Trophoblast cell (in vitro differentiated cells and primary cell): ENCODE measurements around the gene NKD1.

Experiments
- DNase-seq, 2 donors: peaks; one replicate each; pipeline ENCODE4 v3.0.0-alpha.2; 2016
- H2AFZ ChIP-seq: 2 replicates; pipeline ENCODE4 v1.6.1; 2013; ENCODE audit warnings: low read length, moderate library complexity, mild to moderate bottlenecking; ENCODE audit not compliant: insufficient read depth, poor library complexity
- H2AK5ac ChIP-seq: 2 replicates; pipeline ENCODE4 v1.6.1; 2013; ENCODE audit warnings: mild to moderate bottlenecking, low read length
- H2BK120ac ChIP-seq: 2 replicates; pipeline ENCODE4 v1.6.1; 2013; ENCODE audit warnings: low read length, mild to moderate bottlenecking, moderate library complexity; ENCODE audit not compliant: insufficient read depth, poor library complexity
- H2BK12ac ChIP-seq: 2 replicates; pipeline ENCODE4 v1.6.1; 2013; ENCODE audit warnings: mild to moderate bottlenecking, low read length, moderate library complexity
- H2BK5ac ChIP-seq: 2 replicates; pipeline ENCODE4 v1.6.1; 2013; ENCODE audit warnings: low read length, low read depth, moderate library complexity, mild to moderate bottlenecking; ENCODE audit not compliant: poor library complexity
- H3K14ac ChIP-seq: 2 replicates; pipeline ENCODE4 v1.6.1; 2013; ENCODE audit warnings: mild to moderate bottlenecking, low read length
- H3K18ac ChIP-seq: 2 replicates; pipeline ENCODE4 v1.6.1; 2013; ENCODE audit warnings: mild to moderate bottlenecking, low read length
- H3K23ac ChIP-seq: 2 replicates; pipeline ENCODE4 v1.6.1; 2013; ENCODE audit warnings: low read length
- H3K27ac ChIP-seq: 2 replicates; pipeline ENCODE4 v1.5.1; 2013; ENCODE audit warnings: low read depth, mild to moderate bottlenecking, inconsistent platforms, low read length, moderate library complexity
- H3K27me3 ChIP-seq: 2 replicates; pipeline ENCODE4 v1.6.1; 2013; ENCODE audit warnings: inconsistent platforms, mild to moderate bottlenecking, low read length, moderate library complexity; ENCODE audit not compliant: insufficient read depth
- H3K36me3 ChIP-seq, 2 experiments: 1 replicate in 1 of 2; 2 replicates in 1 of 2; pipeline ENCODE4 v1.6.1; 2013; ENCODE audit warnings: low read length in 2 of 2, mild to moderate bottlenecking in 2 of 2, moderate library complexity in 1 of 2; ENCODE audit not compliant: insufficient read depth in 2 of 2, control insufficient read depth in 1 of 2
- H3K4ac ChIP-seq: 2 replicates; pipeline ENCODE4 v1.6.1; 2013; ENCODE audit warnings: low read depth, mild to moderate bottlenecking, low read length, moderate library complexity
- H3K4me1 ChIP-seq, 2 experiments: 1 replicate in 1 of 2; 2 replicates in 1 of 2; pipeline ENCODE4 v1.6.1; 2013; ENCODE audit warnings: low read length in 2 of 2, mild to moderate bottlenecking in 2 of 2, moderate library complexity in 1 of 2; ENCODE audit not compliant: insufficient read depth in 2 of 2, control insufficient read depth in 1 of 2
- H3K4me2 ChIP-seq: 2 replicates; pipeline ENCODE4 v1.6.1; 2013; ENCODE audit warnings: inconsistent platforms, mild to moderate bottlenecking, low read length, moderate library complexity
- H3K4me3 ChIP-seq: 2 replicates; pipeline ENCODE4 v1.5.1; 2013; ENCODE audit warnings: mild to moderate bottlenecking, low read depth, low read length, inconsistent platforms
- H3K79me1 ChIP-seq: one replicate; pipeline ENCODE4 v1.6.1; 2013; ENCODE audit warnings: low read length
- H3K79me2 ChIP-seq: 2 replicates; pipeline ENCODE4 v1.6.1; 2013; ENCODE audit warnings: low read length, mild to moderate bottlenecking; ENCODE audit not compliant: control insufficient read depth, insufficient read depth, poor library complexity
- H3K9ac ChIP-seq: 2 replicates; pipeline ENCODE4 v1.6.1; 2013; ENCODE audit warnings: mild to moderate bottlenecking, low read length
- H3K9me3 ChIP-seq: 2 replicates; pipeline ENCODE4 v1.6.1; 2013; ENCODE audit warnings: low read depth, mild to moderate bottlenecking, control low read depth, inconsistent platforms, low read length; ENCODE audit not compliant: insufficient read depth
- H4K12ac ChIP-seq: 2 replicates; pipeline ENCODE4 v1.6.1; 2013; ENCODE audit warnings: low read depth, mild to moderate bottlenecking, low read length, moderate library complexity
- H4K8ac ChIP-seq: 2 replicates; pipeline ENCODE4 v1.6.1; 2013; ENCODE audit warnings: low read depth, mild to moderate bottlenecking, low read length, moderate library complexity
- H4K91ac ChIP-seq: one replicate; pipeline ENCODE4 v1.6.1; 2013; ENCODE audit warnings: low read depth, mild to moderate bottlenecking, low read length, moderate library complexity
- WGBS: extraction: QIAGEN DNeasy Blood & Tissue Kit; methylation state at CpG from one replicate; pipeline ENCODE4 v1.1.7; 2013; ENCODE audit warnings: missing lambda C conversion rate; ENCODE audit not compliant: insufficient read length, insufficient coverage; ENCODE audit errors: extremely low coverage; 5-methylcytosine and 5-hydroxymethylcytosine counted together

The NKD1 gene

GRCh38 chr16:50505115-50505514 lies 43.1 kb upstream of the NKD1 start:
- no peak overlapping the region for H2BK5ac ChIP-seq
- WGBS = no CpG with 5 or more reads among the region's 5 CpGs
- no peak overlapping the region for H2AFZ ChIP-seq
- H3K9me3 ChIP-seq = peaks cover 2% of the 10 kb centered on the region
- no peaks in the 10 kb centered on the region for H3K79me2 ChIP-seq
- no peak overlapping the region for H4K91ac ChIP-seq
- DNase-seq = no peak
- H3K4me1 ChIP-seq = peaks cover 3 to 4% of the 10 kb centered on the region in 2 experiments
- no peaks in the 10 kb centered on the region for H3K36me3 ChIP-seq
- H2BK12ac ChIP-seq = no peak overlapping the region
- H3K23ac ChIP-seq = no peak overlapping the region
- H3K18ac ChIP-seq = no peak overlapping the region
- no peak overlapping the region for H3K14ac ChIP-seq
- no peaks in the 10 kb centered on the region for H3K27me3 ChIP-seq
- no peaks in the 10 kb centered on the region for H3K79me1 ChIP-seq
- H3K4ac ChIP-seq = no peak overlapping the region
- H3K4me2 ChIP-seq = no peak overlapping the region
- no peak overlapping the region for H4K12ac ChIP-seq
- H2BK120ac ChIP-seq = no peak overlapping the region
- H3K4me3 ChIP-seq = no peak overlapping the region
- no peak overlapping the region for H4K8ac ChIP-seq
- H3K27ac ChIP-seq = no peak overlapping the region
- no peak overlapping the region for H2AK5ac ChIP-seq
- no peak overlapping the region for H3K9ac ChIP-seq

GRCh38 chr16:50505714-50506542 lies 42.3 kb upstream of the NKD1 start:
- no peak overlapping the region for H2AK5ac ChIP-seq
- H3K18ac ChIP-seq = no peak overlapping the region
- no peak overlapping the region for H2BK120ac ChIP-seq
- H3K27ac ChIP-seq = no peak overlapping the region
- peaks cover 3 to 4% of the 10 kb centered on the region in 2 experiments for H3K4me1 ChIP-seq
- no peak overlapping the region for H3K4me2 ChIP-seq
- H3K23ac ChIP-seq = no peak overlapping the region
- H2AFZ ChIP-seq = no peak overlapping the region
- no peaks in the 10 kb centered on the region for H3K36me3 ChIP-seq
- peaks cover 2% of the 10 kb centered on the region for H3K9me3 ChIP-seq
- H2BK12ac ChIP-seq = no peak overlapping the region
- no peak overlapping the region for H4K12ac ChIP-seq
- H3K4ac ChIP-seq = no peak overlapping the region
- H3K79me1 ChIP-seq = no peaks in the 10 kb centered on the region
- no CpG with 5 or more reads among the region's 13 CpGs for WGBS
- H4K91ac ChIP-seq = no peak overlapping the region
- H3K79me2 ChIP-seq = no peaks in the 10 kb centered on the region
- H2BK5ac ChIP-seq = no peak overlapping the region
- no peak for DNase-seq
- no peak overlapping the region for H3K14ac ChIP-seq
- no peak overlapping the region for H4K8ac ChIP-seq
- H3K4me3 ChIP-seq = no peak overlapping the region
- no peaks in the 10 kb centered on the region for H3K27me3 ChIP-seq
- H3K9ac ChIP-seq = no peak overlapping the region

GRCh38 chr16:50506543-50506937 lies 41.7 kb upstream of the NKD1 start:
- WGBS = no CpG with 5 or more reads among the region's 4 CpGs
- no peak overlapping the region for H4K91ac ChIP-seq
- DNase-seq = no peak
- no peak overlapping the region for H3K23ac ChIP-seq
- H4K8ac ChIP-seq = no peak overlapping the region
- no peaks in the 10 kb centered on the region for H3K79me2 ChIP-seq
- H2AFZ ChIP-seq = no peak overlapping the region
- no peak overlapping the region for H3K27ac ChIP-seq
- H3K18ac ChIP-seq = no peak overlapping the region
- H3K4me1 ChIP-seq = peaks cover 3 to 4% of the 10 kb centered on the region in 2 experiments
- H3K9me3 ChIP-seq = peaks cover 2% of the 10 kb centered on the region
- no peak overlapping the region for H3K4ac ChIP-seq
- H3K4me2 ChIP-seq = no peak overlapping the region
- no peak overlapping the region for H2AK5ac ChIP-seq
- H3K27me3 ChIP-seq = no peaks in the 10 kb centered on the region
- no peak overlapping the region for H4K12ac ChIP-seq
- no peaks in the 10 kb centered on the region for H3K79me1 ChIP-seq
- no peaks in the 10 kb centered on the region for H3K36me3 ChIP-seq
- no peak overlapping the region for H2BK12ac ChIP-seq
- no peak overlapping the region for H3K4me3 ChIP-seq
- no peak overlapping the region for H2BK5ac ChIP-seq
- no peak overlapping the region for H3K9ac ChIP-seq
- no peak overlapping the region for H2BK120ac ChIP-seq
- no peak overlapping the region for H3K14ac ChIP-seq

- no peak overlapping the region for H4K8ac ChIP-seq
- H3K18ac ChIP-seq = no peak overlapping the region
- no peak overlapping the region for H2BK120ac ChIP-seq
- H3K79me2 ChIP-seq = no peaks in the 10 kb centered on the region
- no peaks in the 10 kb centered on the region for H3K36me3 ChIP-seq
- H3K23ac ChIP-seq = no peak overlapping the region
- no peak overlapping the region for H2BK5ac ChIP-seq
- no peak overlapping the region for H3K4me3 ChIP-seq
- no peak for DNase-seq
- no peak overlapping the region for H2BK12ac ChIP-seq
- H2AK5ac ChIP-seq = no peak overlapping the region
- no CpG with 5 or more reads among the region's 3 CpGs for WGBS
- H3K9me3 ChIP-seq = peaks cover 2% of the 10 kb centered on the region
- H3K9ac ChIP-seq = no peak overlapping the region
- H3K14ac ChIP-seq = no peak overlapping the region
- no peak overlapping the region for H3K4ac ChIP-seq
- H3K27ac ChIP-seq = no peak overlapping the region
- no peak overlapping the region for H4K91ac ChIP-seq
- no peaks in the 10 kb centered on the region for H3K27me3 ChIP-seq
- no peak overlapping the region for H3K4me2 ChIP-seq
- peaks cover 3 to 4% of the 10 kb centered on the region in 2 experiments for H3K4me1 ChIP-seq
- no peak overlapping the region for H2AFZ ChIP-seq
- H3K79me1 ChIP-seq = no peaks in the 10 kb centered on the region
- no peak overlapping the region for H4K12ac ChIP-seq
These were observed 40.8 kb upstream of the NKD1 start for GRCh38 chr16:50507397-50507796.
